IMR-90 (cell line): Measurements from ENCODE around the gene ZDHHC7. TPM values are rescaled to one million over a fixed set of nuclear protein-coding genes. Genes with fewer than 3 reads are reported as not detected.

ENCODE experiments used
- ATAC-seq: fragments of 200-7000 bp; cut with Tn5 transposase; 2 replicates; pipeline ENCODE4 v1.9.1; 2020; ENCODE audit warnings: low read depth, mild to moderate bottlenecking, moderate library complexity
- BruUV-seq: library from RNA; stranded (reverse); fragments of 400-500 nt; replicated peaks from 2 replicates; lab custom pipeline; 2021; lab: Mats Ljungman, UMichigan
- CTCF ChIA-PET: fragments of 300-600 bp; formaldehyde crosslinking; extraction: SDS; loops from one replicate; lab custom pipeline; 2021; ENCODE audit warnings: antibody characterized with exemption; lab: Yijun Ruan, JAX
- POLR2A ChIA-PET: fragments of 300-600 bp; sonication (Branson Sonifier 250); formaldehyde crosslinking; loops from one replicate; lab custom pipeline; 2022; ENCODE audit warnings: antibody characterized with exemption; ENCODE audit not compliant: unreplicated experiment; lab: Charles Lee
- DNase-seq: peaks from one replicate; pipeline ENCODE4 v3.0.0; 2013
- H2AFZ ChIP-seq: replicated peaks from 2 replicates; pipeline ENCODE3; 2013; ENCODE audit warnings: low read length, mild to moderate bottlenecking; ENCODE audit not compliant: poor library complexity
- H2AK5ac ChIP-seq: 2 replicates; pipeline ENCODE4 v1.6.1; 2013; ENCODE audit warnings: low read depth, low read length, inconsistent platforms
- H2AK9ac ChIP-seq: replicated peaks from 2 replicates; pipeline ENCODE3; 2013; ENCODE audit warnings: mild to moderate bottlenecking, low read depth, low read length, moderate library complexity; ENCODE audit not compliant: poor library complexity
- H2BK120ac ChIP-seq: 2 replicates; pipeline ENCODE4 v1.6.1; 2013; ENCODE audit warnings: low read depth, low read length, inconsistent platforms
- H2BK15ac ChIP-seq: 3 replicates; pipeline ENCODE4 v1.6.1; 2013; ENCODE audit warnings: low read depth, low read length, inconsistent platforms
- H2BK20ac ChIP-seq: 2 replicates; pipeline ENCODE4 v1.6.1; 2013; ENCODE audit warnings: low read depth, mild to moderate bottlenecking, inconsistent platforms, low read length, moderate library complexity
- H2BK5ac ChIP-seq: 2 replicates; pipeline ENCODE4 v1.6.1; 2013; ENCODE audit warnings: mild to moderate bottlenecking, low read depth, low read length, inconsistent platforms; ENCODE audit not compliant: poor library complexity, severe bottlenecking
- H3K14ac ChIP-seq: replicated peaks from 2 replicates; pipeline ENCODE4 v1.6.1; 2013; ENCODE audit warnings: low read depth, low read length, inconsistent platforms
- H3K18ac ChIP-seq: 2 replicates; pipeline ENCODE4 v1.6.1; 2013; ENCODE audit warnings: low read depth, low read length, control low read depth
- H3K23ac ChIP-seq: 2 replicates; pipeline ENCODE4 v1.6.1; 2013; ENCODE audit warnings: low read depth, low read length, inconsistent platforms
- H3K27ac ChIP-seq: 2 replicates; pipeline ENCODE4 v1.5.1; 2013; ENCODE audit warnings: mild to moderate bottlenecking, control low read depth, low read length; ENCODE audit not compliant: insufficient read depth
- H3K27me3 ChIP-seq: 2 replicates; pipeline ENCODE4 v1.6.1; 2013; ENCODE audit warnings: low read length; ENCODE audit not compliant: control insufficient read depth, insufficient read depth
- H3K36me3 ChIP-seq: 2 replicates; pipeline ENCODE4 v1.6.1; 2013; ENCODE audit warnings: low read length, mixed read lengths; ENCODE audit not compliant: control insufficient read depth, insufficient read depth
- H3K4ac ChIP-seq: 2 replicates; pipeline ENCODE4 v1.6.1; 2013; ENCODE audit warnings: low read depth, low read length, inconsistent platforms
- H3K4me1 ChIP-seq: 2 replicates; pipeline ENCODE4 v1.6.1; 2013; ENCODE audit warnings: low read length, mixed read lengths; ENCODE audit not compliant: control insufficient read depth, insufficient read depth
- H3K4me2 ChIP-seq: 2 replicates; pipeline ENCODE4 v1.6.1; 2013; ENCODE audit warnings: low read depth, mild to moderate bottlenecking, control low read depth, low read length, moderate library complexity
- H3K4me3 ChIP-seq: 2 replicates; pipeline ENCODE4 v1.5.1; 2013; ENCODE audit warnings: low read depth, mild to moderate bottlenecking, control low read depth, low read length, moderate library complexity; ENCODE audit not compliant: insufficient read depth
- H3K56ac ChIP-seq: 2 replicates; pipeline ENCODE4 v1.6.1; 2013; ENCODE audit warnings: low read length, inconsistent platforms; ENCODE audit not compliant: insufficient read depth; ENCODE audit errors: extremely low read depth
- H3K79me1 ChIP-seq, 2 experiments: 2 replicates each; pipeline ENCODE4 v1.6.1; 2013; ENCODE audit warnings: low read length in 2 of 2, inconsistent platforms in 1 of 2, low read depth in 1 of 2
- H3K9ac ChIP-seq: 2 replicates; pipeline ENCODE4 v1.6.1; 2013; ENCODE audit warnings: low read depth, low read length, control low read depth
- H3K9me1 ChIP-seq: 2 replicates; pipeline ENCODE4 v1.6.1; 2013; ENCODE audit warnings: low read length, inconsistent platforms; ENCODE audit not compliant: insufficient read depth
- H3K9me3 ChIP-seq: 2 replicates; pipeline ENCODE4 v1.6.1; 2013; ENCODE audit warnings: low read length; ENCODE audit not compliant: control insufficient read depth, insufficient read depth
- H4K20me1 ChIP-seq: 2 replicates; pipeline ENCODE4 v1.6.1; 2013; ENCODE audit warnings: low read length, inconsistent platforms; ENCODE audit not compliant: insufficient read depth
- H4K5ac ChIP-seq: 2 replicates; pipeline ENCODE4 v1.6.1; 2013; ENCODE audit warnings: mild to moderate bottlenecking, low read depth, low read length, control low read depth
- H4K8ac ChIP-seq, 2 experiments: 2 replicates each; pipeline ENCODE4 v1.6.1; 2013; ENCODE audit warnings: low read depth in 2 of 2, low read length in 2 of 2, control low read depth in 1 of 2, inconsistent platforms in 1 of 2
- H4K91ac ChIP-seq: 2 replicates; pipeline ENCODE4 v1.6.1; 2013; ENCODE audit warnings: low read depth, low read length, inconsistent platforms; ENCODE audit not compliant: insufficient read depth
- MAFK ChIP-seq: IDR thresholded peaks from 2 replicates; pipeline ENCODE4 v1.6.1; 2012; ENCODE audit warnings: low read depth, low read length, improper control_type of control experiment
- SMC3 ChIP-seq: fragments of 150-350 bp; IDR thresholded peaks from 2 replicates; pipeline ENCODE4 v1.6.1; 2016; ENCODE audit warnings: low read depth, mild to moderate bottlenecking, antibody characterized with exemption, low read length, moderate library complexity
- WGBS, 2 experiments: methylation state at CpG; one replicate each; pipeline versions ENCODE4 v1.1.5 to v1.1.7; 2013; ENCODE audit warnings: missing lambda C conversion rate in 2 of 2; ENCODE audit not compliant: insufficient read length in 1 of 2; ENCODE audit errors: extremely low coverage in 2 of 2; 5-methylcytosine and 5-hydroxymethylcytosine counted together
- dilution Hi-C: fragments of 300-500 bp; cut with HindIII; formaldehyde crosslinking; loops from one replicate; pipeline ENCODE4 v1.14.3; 2018; ENCODE audit warnings: low sequenced_read_pairs; ENCODE audit not compliant: unreplicated experiment
- in situ Hi-C: fragments of 300-500 bp; cut with MboI; formaldehyde crosslinking; loops from 3 replicates; pipeline ENCODE4 v1.14.3; 2019; ENCODE audit warnings: low sequenced_read_pairs, inconsistent platforms, mixed read lengths
- intact Hi-C: fragments of 100-400 bp; cut with micrococcal nuclease; formaldehyde crosslinking; loops from 2 replicates; pipeline ENCODE4 v1.10.0; 2022
- polyA plus RNA-seq, 3 experiments: library from polyadenylated mRNA; depleted of rRNA; stranded (reverse); fragments of >200 nt; gene quantifications; 2 replicates each; pipeline ENCODE4 v1.2.3, GENCODE V29; 2012; ENCODE audit warnings: low replicate concordance in 1 of 3
- total RNA-seq: library from RNA; depleted of rRNA; stranded (reverse); fragments of >200 nt; gene quantifications from 2 replicates; pipeline ENCODE4 v1.2.3, GENCODE V29; 2012

The ZDHHC7 gene
- total and polyA plus RNA-seq, 2 of the 4 experiments (the other 2 are of a cell fraction): 80.1 to 97.1 TPM

DNA sequence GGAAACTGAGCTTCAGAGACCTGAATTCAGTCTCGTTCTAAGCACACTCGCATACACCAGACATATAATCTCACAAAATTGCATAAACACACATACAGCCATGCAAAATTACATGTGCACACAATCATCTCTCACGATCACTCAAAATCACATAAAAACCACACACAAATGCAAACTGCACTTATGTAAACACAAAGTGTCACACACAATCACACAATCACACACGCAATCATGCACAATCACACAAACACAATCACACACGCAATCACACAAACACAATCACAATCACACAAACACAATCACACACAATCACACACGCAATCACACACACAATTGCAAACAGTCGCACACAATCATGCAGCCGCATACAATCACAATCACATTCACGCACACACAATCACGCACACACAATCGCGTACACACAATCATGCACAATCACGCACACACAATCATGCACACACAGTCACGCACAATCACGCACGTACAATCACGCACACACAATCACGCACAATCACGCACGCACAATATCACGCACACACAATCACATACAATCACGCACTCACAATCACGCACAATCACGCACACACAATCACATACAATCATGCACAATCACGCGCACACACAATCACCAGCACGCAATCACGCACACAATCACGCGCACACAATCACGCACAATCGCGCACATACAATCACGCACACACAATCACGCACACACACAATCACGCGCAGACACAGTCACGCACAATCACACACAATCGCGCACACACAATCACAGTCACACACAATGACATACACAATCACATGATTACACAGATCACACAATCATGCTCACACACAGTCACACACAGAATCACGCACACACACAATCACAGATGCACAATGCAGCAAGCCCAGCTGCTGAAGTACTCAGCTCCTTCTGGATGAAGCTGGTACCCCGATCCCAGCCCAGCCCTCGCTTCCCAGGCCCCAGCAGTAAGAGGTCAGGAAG, 45.6 kb downstream of the ZDHHC7 start:
- Histone ChIP-seq H2AFZ (peak overlapping the region; percentile 32), H4K8ac (no peak overlapping the region), H3K4ac (no peak overlapping the region), H2BK15ac (0 out of 3 replicates have a peak overlapping the region, but pooled peaks have one; percentile 26), H3K14ac (no peak overlapping the region), H3K23ac (no peak overlapping the region), H4K91ac (no peak overlapping the region), H3K4me2 (no peak overlapping the region), H3K27me3 (peaks cover 9% of the 10 kb centered on the region; the same call in 1 of the 2 replicates), H3K9me3 (no peaks in the 10 kb centered on the region), H4K5ac (no peak overlapping the region), H2BK20ac (no peak overlapping the region), H2BK5ac (no peak overlapping the region), H3K56ac (no peak overlapping the region), H2BK120ac (no peak overlapping the region), H2AK5ac (peak overlapping the region; percentile 89), H3K9me1 (peaks cover 10% of the 10 kb centered on the region), H3K9ac (no peak overlapping the region), H3K36me3 (no peaks in the 10 kb centered on the region), H3K27ac (no peak overlapping the region), H3K4me3 (no peak overlapping the region), H3K4me1 (no peaks in the 10 kb centered on the region; the same call in 1 of the 2 replicates), H2AK9ac (no peak overlapping the region), H3K79me1 (peaks cover 0 to 2% of the 10 kb centered on the region in 2 experiments; a peak in 2 of 4 replicates), H3K18ac (no peak overlapping the region), H4K20me1 (no peaks in the 10 kb centered on the region)
- intact Hi-C loops: loop anchor here (10.0 kb wide), 1 partner anchor 451 kb away; no protein-coding TSS in a partner anchor
- 92 to 99% methylated on average over 23 to 40 of the region's 43 CpGs for WGBS, 2 experiments
- in situ Hi-C loops: loop anchor here (5.0 to 25.0 kb wide), 2 partner anchors 208 to 328 kb away; partner anchors contain the start of gene KLHL36
- no peak for TF ChIP-seq MAFK
- TF ChIP-seq SMC3: no peak
- dilution Hi-C loops: no loop called here
- DNase-seq (no peak), ATAC-seq (no peak)
- no TSS peak for BruUV-seq
- POLR2A ChIA-PET: no interaction called here
- CTCF ChIA-PET: interaction anchor here (0.8 to 1.2 kb wide), 2 partner anchors 13 to 211 kb away, joined by 3 read pairs; no protein-coding TSS in a partner anchor
